Dendritic cell treated with granulocyte-macrophage colony-stimulating factor and Interleukin-4, amounts not matched to agents 40 ng/mL and 50 ng/mL, for 4 days (primary cell): Measurements from ENCODE around the gene EPHA1.
A peak's percentile ranks its signal among the peaks of the same experiment; 100 is the strongest.

Source experiments
- H3K27ac Mint-ChIP-seq: one replicate; pipeline ENCODE4 v1.8.0; 2022; ENCODE audit warnings: mild to moderate bottlenecking, mixed read lengths
- H3K27me3 Mint-ChIP-seq: one replicate; pipeline ENCODE4 v1.8.0; 2022; ENCODE audit warnings: mild to moderate bottlenecking, mixed read lengths
- H3K36me3 Mint-ChIP-seq: one replicate; pipeline ENCODE4 v1.8.0; 2022; ENCODE audit warnings: low read depth, mixed read lengths
- H3K4me1 Mint-ChIP-seq: one replicate; pipeline ENCODE4 v1.8.0; 2022; ENCODE audit warnings: low read depth, mixed read lengths
- H3K4me3 Mint-ChIP-seq: one replicate; pipeline ENCODE4 v1.8.0; 2022; ENCODE audit warnings: mild to moderate bottlenecking, moderate library complexity, mixed read lengths
- H3K9me3 Mint-ChIP-seq: one replicate; pipeline ENCODE4 v1.8.0; 2022; ENCODE audit warnings: mixed read lengths
- intact Hi-C: fragments of 100-400 bp; cut with micrococcal nuclease; formaldehyde crosslinking; loops from one replicate; pipeline ENCODE4 v1.15.0; 2022

The EPHA1 gene

GRCh38 chr7:143373255-143373794 is 35.3 kb downstream of the EPHA1 start:
- no peaks in the 10 kb centered on the region for H3K36me3 Mint-ChIP-seq
- intact Hi-C loops = loop anchor here (5.0 kb wide), 1 partner anchor 61 kb away; no protein-coding TSS in a partner anchor
- no peak overlapping the region for H3K4me3 Mint-ChIP-seq
- no peaks in the 10 kb centered on the region for H3K27me3 Mint-ChIP-seq
- no peaks in the 10 kb centered on the region for H3K9me3 Mint-ChIP-seq
- H3K27ac Mint-ChIP-seq = peak overlapping the region; percentile 35
- H3K4me1 Mint-ChIP-seq = peaks cover 60% of the 10 kb centered on the region

GRCh38 chr7:143372070-143372469 is 36.6 kb downstream of the EPHA1 start:
- Mint-ChIP-seq H3K27ac (peak overlapping the region; percentile 53), H3K36me3 (no peaks in the 10 kb centered on the region), H3K9me3 (no peaks in the 10 kb centered on the region), H3K4me1 (peaks cover 56% of the 10 kb centered on the region), H3K27me3 (no peaks in the 10 kb centered on the region), H3K4me3 (no peak overlapping the region)
- intact Hi-C loops = loop anchor here (5.0 kb wide), 1 partner anchor 60 kb away; no protein-coding TSS in a partner anchor

GRCh38 chr7:143369678-143370651 is 38.7 kb downstream of the EPHA1 start:
- intact Hi-C loops = loop anchor here (5.0 kb wide), 1 partner anchor 58 kb away; no protein-coding TSS in a partner anchor
- Mint-ChIP-seq H3K36me3 (no peaks in the 10 kb centered on the region), H3K4me3 (no peak overlapping the region), H3K4me1 (peaks cover 35% of the 10 kb centered on the region), H3K9me3 (no peaks in the 10 kb centered on the region), H3K27ac (no peak overlapping the region), H3K27me3 (peaks cover 6% of the 10 kb centered on the region)

GRCh38 chr7:143368387-143368786 is 40.3 kb downstream of the EPHA1 start:
- peaks cover 21% of the 10 kb centered on the region for H3K27me3 Mint-ChIP-seq
- intact Hi-C loops = no loop called here
- H3K4me3 Mint-ChIP-seq = no peak overlapping the region
- H3K27ac Mint-ChIP-seq = no peak overlapping the region
- H3K36me3 Mint-ChIP-seq = no peaks in the 10 kb centered on the region
- H3K9me3 Mint-ChIP-seq = no peaks in the 10 kb centered on the region
- peaks cover 21% of the 10 kb centered on the region for H3K4me1 Mint-ChIP-seq

- H3K27me3 Mint-ChIP-seq = peaks cover 25% of the 10 kb centered on the region
- no peak overlapping the region for H3K4me3 Mint-ChIP-seq
- no peaks in the 10 kb centered on the region for H3K9me3 Mint-ChIP-seq
- H3K27ac Mint-ChIP-seq = no peak overlapping the region
- H3K4me1 Mint-ChIP-seq = peaks cover 21% of the 10 kb centered on the region
- intact Hi-C loops = no loop called here
- H3K36me3 Mint-ChIP-seq = no peaks in the 10 kb centered on the region
Observed at GRCh38 chr7:143367972-143368371, 40.7 kb downstream of the EPHA1 start.

GRCh38 chr7:143363016-143363937 is 45.4 kb downstream of the EPHA1 start:
- Mint-ChIP-seq H3K4me1 (peaks cover 47% of the 10 kb centered on the region), H3K27me3 (peaks cover 56% of the 10 kb centered on the region), H3K9me3 (no peaks in the 10 kb centered on the region), H3K36me3 (no peaks in the 10 kb centered on the region), H3K4me3 (peak overlapping the region; percentile 27), H3K27ac (no peak overlapping the region)
- intact Hi-C loops = no loop called here

GRCh38 chr7:143362131-143363015 is 46.3 kb downstream of the EPHA1 start, which contains the start of gene FAM131B:
FAM131B (minus strand) TSS chr7:143362713; CDS start chr7:143362603, 110 bp downstream.
- intact Hi-C loops = no loop called here
- Mint-ChIP-seq H3K27ac (peak within 1 kb of the TSS; percentile 24), H3K4me1 (peaks cover 45% of the 10 kb centered on the region)

GRCh38 chr7:143361552-143362130 is 47.0 kb downstream of the EPHA1 start:
- H3K27ac Mint-ChIP-seq = peak overlapping the region; percentile 24
- H3K36me3 Mint-ChIP-seq = no peaks in the 10 kb centered on the region
- H3K4me1 Mint-ChIP-seq = peaks cover 45% of the 10 kb centered on the region
- H3K27me3 Mint-ChIP-seq = peaks cover 58% of the 10 kb centered on the region
- H3K4me3 Mint-ChIP-seq = peak overlapping the region; percentile 91
- H3K9me3 Mint-ChIP-seq = no peaks in the 10 kb centered on the region
- intact Hi-C loops = no loop called here

More at GRCh38 chr7:143362131-143363015, 46.3 kb downstream of the EPHA1 start, which contains the start of gene FAM131B:
- peaks cover 56% of the 10 kb centered on the region for H3K27me3 Mint-ChIP-seq
- no peaks in the 10 kb centered on the region for H3K9me3 Mint-ChIP-seq
- no peaks in the 10 kb centered on the region for H3K36me3 Mint-ChIP-seq
- H3K4me3 Mint-ChIP-seq = peak within 1 kb of the TSS; percentile 91

- Mint-ChIP-seq H3K4me1 (peaks cover 45% of the 10 kb centered on the region), H3K36me3 (no peaks in the 10 kb centered on the region), H3K27ac (no peak overlapping the region), H3K9me3 (no peaks in the 10 kb centered on the region), H3K4me3 (peak overlapping the region; percentile 55), H3K27me3 (peaks cover 58% of the 10 kb centered on the region)
- intact Hi-C loops = no loop called here
Observed at GRCh38 chr7:143360788-143361551, 47.7 kb downstream of the EPHA1 start.

GRCh38 chr7:143359771-143360353 is 48.8 kb downstream of the EPHA1 start:
- Mint-ChIP-seq H3K4me1 (peaks cover 45% of the 10 kb centered on the region), H3K4me3 (no peak overlapping the region), H3K9me3 (no peaks in the 10 kb centered on the region), H3K27ac (no peak overlapping the region), H3K27me3 (peaks cover 56% of the 10 kb centered on the region), H3K36me3 (no peaks in the 10 kb centered on the region)
- intact Hi-C loops = no loop called here

- no peaks in the 10 kb centered on the region for H3K9me3 Mint-ChIP-seq
- no peaks in the 10 kb centered on the region for H3K36me3 Mint-ChIP-seq
- intact Hi-C loops = no loop called here
- no peak overlapping the region for H3K27ac Mint-ChIP-seq
- peaks cover 45% of the 10 kb centered on the region for H3K4me1 Mint-ChIP-seq
- H3K27me3 Mint-ChIP-seq = peaks cover 49% of the 10 kb centered on the region
- no peak overlapping the region for H3K4me3 Mint-ChIP-seq
Observed at GRCh38 chr7:143358626-143359025, 50.0 kb downstream of the EPHA1 start.
